ENCODE results near the gene SLC66A2.
"Not testable (repeated sequence)": the region's sequence is repeated elsewhere in the genome, so short reads cannot be mapped to it uniquely, and the experiment has no call there.

The SLC66A2 gene

DNA sequence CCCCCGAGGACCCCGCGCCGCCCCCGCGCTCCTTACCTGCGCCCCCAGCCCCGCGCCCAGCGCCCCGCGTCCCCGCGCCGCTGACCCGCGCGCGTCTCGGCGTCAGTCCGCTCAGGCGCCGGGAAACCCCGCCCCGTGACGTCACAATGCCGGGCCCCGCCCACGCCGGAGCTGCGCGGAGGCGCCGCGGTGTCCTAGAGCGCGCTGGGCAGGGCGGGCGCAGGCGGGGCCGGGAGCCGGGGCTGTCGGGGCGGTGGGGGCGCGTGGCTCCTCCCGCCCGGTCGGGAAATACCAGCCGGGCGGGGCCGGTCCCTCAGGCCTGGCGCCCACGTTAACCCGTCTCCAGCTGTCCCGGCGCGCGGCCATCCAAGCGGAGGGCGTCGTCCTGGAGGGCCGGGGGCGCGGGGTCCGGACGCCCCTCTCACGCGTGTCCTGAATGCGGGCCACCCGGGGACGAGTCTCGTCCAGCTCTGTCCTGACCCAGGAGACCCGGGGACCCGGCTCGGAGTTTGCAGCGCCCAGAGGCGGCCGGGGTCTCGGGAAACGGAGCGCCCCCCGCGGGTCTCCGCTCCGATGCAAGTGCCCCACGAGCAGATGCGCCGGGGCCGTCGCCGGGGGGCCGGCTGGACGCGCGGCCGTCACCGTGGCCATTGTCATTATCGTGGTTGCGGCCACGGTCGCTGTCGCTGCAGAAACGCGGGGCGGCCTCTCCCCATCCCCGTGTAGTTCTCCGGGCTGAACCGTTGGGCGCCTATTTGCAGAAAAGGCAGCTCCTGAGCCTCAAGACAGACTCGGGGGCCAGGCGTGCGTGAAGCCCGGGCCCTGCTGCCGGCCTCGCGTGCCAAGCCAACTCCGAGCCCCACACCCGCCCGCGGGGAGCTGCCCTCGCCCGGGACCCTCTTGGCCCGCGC, at the start of gene SLC66A2:
SLC66A2 (minus strand) TSS at position 109 of the 911 bp plus-strand sequence. CDS start 727 bp downstream, outside the sequence.
- DNase-seq = no peak

DNA sequence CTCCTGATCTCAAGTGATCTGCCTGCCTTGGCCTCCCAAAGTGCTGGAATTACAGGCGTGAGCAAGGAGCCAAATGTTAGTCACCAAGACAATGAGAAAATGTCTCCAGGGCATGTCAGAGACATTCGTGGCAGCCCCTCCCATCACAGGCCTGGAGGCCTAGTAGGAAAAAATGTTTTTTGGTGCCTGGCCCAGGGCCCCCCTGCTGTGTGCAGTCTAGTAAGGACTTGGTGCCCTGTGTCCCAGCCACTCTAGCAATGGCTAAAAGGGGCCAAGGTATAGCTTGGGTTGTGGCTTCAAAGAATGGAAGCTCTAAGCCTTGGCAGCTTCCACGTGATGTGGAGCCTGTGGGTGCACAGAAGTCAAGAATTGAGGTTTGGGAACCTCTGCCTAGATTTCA, 49.4 kb upstream of the SLC66A2 start:
- no peak for DNase-seq

DNA sequence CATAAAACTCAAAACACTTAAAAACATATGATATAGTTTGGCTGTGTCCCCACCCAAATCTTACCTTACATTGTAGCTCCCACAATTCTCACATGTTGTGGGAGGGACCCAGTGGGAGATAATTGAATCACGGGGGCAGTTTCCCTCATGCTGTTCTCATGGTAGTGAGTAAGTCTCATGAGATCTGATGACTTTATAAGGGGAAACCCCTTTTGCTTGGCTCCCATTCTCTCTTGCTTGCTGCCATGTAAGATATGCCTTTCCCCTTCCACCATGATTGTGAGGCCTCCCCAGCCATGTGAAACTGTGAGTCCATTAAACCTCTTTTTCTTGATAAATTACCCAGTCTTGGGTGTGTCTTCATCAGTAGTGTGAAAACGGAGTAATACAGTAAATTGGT, 48.2 kb upstream of the SLC66A2 start:
- not testable (repeated sequence) for DNase-seq

DNA sequence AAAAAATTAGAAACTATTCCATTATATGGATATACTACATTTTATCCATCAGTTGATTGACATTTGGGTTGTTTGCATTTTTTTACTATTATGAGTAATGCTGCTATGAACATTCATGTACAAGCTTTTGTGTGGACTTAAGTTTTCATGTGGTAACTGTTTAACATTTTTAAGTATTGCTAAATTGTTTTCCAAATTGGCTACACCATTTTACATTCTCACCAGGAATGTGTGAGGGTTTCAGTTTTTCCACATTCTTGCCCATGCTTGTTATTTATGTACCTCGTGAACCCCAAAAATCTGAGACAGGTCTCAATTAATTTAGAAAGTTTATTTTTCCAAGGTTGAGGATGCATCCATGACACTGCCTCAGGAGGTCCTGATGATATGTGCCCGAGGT, 40.0 kb upstream of the SLC66A2 start:
- DNase-seq = no peak

DNA sequence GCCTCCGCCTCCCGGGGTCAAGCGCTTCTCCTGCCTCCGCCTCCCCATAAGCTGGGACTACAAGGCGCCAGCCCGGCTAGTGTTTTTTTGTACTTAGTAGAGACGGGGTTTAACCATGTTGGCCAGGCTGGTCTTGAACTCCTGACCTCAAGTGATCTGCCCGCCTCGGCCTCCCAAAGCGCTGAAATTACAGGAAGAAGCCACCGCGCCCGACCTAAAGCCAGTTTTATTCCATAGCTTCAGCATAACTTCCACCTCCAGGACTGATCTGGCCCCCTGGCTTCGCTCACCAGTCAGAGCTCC, 37.7 kb upstream of the SLC66A2 start:
- no peak for DNase-seq

DNA sequence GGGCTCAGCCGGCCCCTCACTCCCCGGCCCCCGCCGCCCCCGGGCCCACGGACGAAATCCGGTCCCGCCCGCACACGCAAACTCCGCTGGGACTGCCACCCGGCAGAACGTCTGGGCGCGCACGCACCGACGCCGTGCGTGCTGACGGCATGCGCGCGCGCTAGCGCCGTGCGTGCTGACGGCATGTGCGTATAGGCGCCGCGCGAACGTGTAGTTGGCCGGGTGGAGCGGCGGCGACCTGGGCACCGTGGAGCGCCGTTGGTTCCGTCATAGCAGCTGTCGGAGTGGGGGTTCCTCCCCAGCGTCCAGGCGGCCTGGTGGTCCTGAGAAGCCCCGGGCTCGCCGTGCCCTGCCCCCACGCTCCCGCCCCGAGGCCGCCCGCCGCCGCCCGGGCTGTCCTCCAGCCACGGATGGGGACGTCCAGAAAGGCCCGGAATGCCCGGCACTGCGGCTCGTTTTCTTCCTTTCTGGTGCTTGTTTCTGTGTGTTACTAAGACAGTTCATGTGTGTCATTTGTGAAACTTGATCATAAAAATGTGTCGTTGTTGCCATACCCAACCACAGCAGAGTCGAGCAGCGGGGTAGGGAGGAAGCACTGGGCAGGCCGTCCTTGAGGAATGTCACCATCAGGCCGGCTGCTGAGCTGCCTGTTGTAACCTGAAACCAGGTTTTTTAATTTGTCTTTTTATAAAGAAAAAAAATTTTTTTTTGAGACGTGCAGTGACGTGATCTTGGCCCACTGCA, 37.2 kb upstream of the SLC66A2 start, which contains the start of gene TXNL4A:
TXNL4A (minus strand) TSS at position 113 of the 744 bp plus-strand sequence. CDS start 171 bp downstream, outside the sequence.
- DNase-seq = peak; percentile 73

DNA sequence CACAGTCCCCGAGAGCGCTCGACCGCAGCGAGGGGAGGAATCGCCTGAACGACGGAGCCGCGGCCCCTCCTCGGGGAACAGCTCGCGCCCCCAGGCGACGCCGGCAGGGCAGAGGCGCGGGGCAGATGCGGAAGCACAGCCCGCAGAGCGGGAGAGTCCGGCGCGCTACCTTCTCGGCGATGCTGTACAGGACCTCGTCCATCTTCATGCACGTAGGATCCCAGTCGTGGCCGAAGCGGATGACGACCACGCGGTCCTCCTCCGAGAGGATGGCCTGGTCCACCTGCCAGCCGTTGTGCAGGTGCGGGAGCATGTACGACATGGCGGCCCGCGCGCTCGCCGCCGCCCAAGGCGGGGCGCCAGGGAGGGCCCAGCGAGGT, 36.6 kb upstream of the SLC66A2 start:
- no peak for DNase-seq

DNA sequence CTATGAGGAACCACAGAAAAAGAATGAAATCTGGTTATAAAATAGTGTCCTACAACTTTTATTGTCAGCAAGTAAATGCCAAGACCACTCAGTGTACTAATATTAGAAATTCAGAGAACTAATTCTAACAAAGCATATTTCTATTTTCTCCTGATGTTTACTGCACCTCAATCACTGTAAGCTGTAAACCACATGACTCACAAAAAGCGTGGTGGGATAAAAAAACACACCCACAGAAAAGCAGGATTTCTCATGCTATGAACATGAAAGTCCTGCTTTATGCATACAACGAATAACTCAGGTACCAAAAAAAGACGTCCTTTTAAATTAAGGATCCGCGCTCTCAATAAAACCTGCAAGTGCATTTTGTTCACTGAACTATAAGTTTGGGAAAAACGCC, 36.1 kb upstream of the SLC66A2 start:
- DNase-seq = no peak

DNA sequence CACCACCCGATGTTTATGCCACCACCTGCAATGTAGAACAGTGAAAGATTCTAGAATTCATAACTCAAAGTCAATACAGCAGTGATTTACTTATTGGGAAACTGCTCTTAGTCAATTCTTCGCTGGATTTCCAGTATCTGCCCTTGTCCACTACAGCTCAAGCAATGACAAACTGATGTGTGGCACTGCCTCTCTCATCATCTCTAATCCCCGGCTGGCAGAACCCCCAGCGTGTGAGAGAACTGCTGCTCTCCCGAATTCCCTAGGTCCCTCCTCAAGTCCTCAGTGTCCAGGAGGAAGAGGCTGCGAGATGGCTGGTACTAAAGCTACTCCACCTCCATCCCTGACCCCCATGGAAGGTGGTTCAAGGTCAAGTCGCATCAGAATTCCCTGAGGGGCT, 35.3 kb upstream of the SLC66A2 start:
- no peak for DNase-seq

DNA sequence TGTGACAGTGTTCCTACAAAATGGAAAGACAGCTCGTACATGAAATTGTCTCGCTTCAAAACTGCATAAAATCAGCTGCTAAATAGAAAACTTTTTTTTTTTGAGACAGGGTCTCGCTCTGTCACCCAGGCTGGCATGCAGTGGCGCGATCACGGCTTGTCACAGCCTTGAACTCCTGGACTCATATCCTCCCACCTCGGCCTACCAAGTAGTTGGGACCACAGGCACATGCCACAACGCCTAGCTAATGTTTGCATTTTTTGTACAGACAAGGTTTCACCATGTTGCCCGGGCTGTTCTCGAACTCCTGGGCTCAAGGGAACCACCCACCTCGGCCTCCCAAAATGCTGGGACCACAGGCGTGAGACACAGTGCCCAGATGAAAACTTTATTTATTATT, 33.7 kb upstream of the SLC66A2 start:
- DNase-seq = no peak

DNA sequence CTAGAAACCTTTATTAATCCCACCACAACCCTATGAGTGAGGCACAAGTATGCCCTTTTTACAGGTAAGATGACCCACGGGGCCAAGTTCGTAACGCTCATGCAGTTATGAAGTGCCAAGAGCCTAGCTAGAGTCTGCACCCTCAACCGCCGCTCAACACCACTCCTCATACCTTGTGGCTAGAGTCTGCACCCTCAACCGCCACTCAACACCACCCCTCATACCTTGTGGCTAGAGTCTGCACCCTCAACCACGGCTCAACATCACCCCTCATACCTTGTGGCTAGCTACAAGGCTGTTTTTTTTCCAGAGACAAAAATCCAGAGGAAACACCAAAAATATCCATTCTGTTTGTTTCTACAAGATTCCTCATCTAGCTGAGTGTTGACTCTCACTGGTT, 32.3 kb upstream of the SLC66A2 start:
- DNase-seq = no peak

DNA sequence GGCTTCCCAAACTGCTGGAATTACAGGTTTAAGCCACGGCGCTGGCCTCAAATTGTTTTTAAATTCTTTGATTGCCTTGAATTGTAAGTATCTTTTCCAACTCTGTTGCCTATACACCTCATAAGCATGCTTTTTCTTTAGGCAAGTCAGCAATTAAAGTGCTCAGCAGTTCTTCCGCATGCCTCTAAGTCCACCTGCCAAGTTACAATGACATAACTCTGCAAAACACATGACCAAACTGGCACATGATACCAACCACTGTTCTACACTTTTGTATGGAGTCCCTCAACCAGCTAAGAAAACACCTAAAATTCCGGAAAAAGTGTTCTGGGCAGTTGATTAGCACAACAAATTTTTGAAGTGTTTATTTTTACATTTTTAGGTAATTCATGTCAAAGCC, 31.8 kb upstream of the SLC66A2 start:
- no peak for DNase-seq

DNA sequence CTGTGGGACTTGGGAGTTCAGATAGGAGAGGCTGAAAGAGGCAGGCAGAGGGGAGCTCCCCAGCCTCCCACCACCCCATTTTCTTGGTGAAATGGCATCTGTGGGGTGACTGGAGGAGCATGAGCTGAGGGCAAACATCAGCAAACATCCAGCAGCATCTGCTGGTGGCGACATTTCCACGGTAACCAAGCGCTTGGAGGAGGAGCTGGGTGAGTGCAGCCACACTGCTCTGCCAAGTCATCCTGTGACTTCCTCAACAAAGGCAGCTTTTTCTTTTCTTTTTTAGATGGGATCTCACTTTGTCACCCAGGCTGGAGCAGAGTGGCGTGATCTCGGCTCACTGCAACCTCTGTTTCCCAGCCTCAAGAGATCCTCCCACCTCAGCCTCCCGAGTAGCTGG, 31.3 kb upstream of the SLC66A2 start:
- DNase-seq = no peak

DNA sequence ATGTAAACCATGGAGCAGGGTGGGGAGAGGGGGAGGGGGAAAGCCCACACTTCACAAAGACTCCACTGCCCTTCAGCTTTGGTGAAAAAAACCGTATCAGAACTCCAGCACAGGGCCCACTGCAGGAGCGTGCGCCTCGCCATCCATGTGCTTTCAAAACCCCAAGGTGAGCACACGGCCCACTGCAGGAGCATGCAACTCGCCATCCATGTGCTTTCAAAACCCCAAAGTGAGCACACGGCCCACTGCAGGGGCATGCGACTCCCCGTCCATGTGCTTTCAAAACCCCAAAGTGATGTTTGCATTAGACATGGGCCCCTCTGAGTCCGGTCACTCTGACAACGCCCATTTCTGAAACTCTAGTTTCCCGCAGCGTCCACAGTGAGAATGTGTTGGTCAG, 29.1 kb upstream of the SLC66A2 start:
- no peak for DNase-seq

DNA sequence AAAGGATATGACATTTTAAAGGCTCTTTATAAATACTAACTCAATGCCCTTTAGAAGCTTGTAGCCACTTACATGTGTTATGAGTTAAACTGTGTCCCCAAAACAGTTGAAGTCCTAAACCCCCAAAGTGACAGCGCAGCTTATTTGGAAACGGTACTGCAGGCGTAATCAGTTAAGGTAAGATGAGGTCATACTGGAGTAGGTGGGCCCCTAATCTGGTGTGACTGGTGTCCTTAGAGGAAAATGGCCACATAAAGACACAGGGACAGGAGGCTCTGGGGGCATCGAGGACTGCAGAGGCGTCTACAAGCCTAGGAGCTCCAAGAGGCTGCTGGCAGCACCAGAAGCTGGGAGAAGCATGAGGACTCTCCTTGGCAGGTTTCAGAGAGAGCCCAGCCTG, 28.4 kb upstream of the SLC66A2 start:
- DNase-seq = no peak

DNA sequence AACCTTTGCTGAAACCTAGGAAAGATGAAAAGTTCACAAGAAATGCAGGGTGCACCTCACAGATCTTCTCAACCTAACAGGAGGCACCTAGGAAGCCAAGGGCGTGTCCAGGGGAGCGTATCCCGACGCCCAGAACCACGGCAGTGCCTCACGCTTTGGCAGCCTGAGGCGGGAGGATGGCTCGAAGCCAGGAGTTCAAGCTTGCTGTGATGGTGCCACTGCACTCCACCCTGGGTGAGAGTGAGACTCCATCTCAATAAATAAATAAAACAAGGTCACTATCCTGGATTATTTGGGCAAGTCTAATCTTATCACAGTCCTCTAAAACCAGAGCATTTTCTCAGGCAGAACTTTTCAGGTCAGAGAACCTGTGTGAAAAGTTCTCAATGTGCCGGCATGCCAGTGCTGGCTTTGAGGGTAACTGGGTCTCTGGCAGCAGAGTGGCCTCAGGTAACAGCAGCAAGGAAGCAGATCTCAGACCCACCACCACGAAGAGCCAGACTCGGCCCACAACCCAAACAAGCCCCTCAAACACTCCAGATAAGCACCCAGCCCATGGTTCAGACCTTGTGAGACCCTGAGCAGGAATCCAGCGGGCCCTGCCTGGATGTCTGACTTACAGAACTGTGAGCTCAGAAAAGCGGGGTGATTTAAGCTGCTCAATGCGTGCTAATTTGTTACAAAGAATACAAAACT, 24.7 kb upstream of the SLC66A2 start:
- no peak for DNase-seq

DNA sequence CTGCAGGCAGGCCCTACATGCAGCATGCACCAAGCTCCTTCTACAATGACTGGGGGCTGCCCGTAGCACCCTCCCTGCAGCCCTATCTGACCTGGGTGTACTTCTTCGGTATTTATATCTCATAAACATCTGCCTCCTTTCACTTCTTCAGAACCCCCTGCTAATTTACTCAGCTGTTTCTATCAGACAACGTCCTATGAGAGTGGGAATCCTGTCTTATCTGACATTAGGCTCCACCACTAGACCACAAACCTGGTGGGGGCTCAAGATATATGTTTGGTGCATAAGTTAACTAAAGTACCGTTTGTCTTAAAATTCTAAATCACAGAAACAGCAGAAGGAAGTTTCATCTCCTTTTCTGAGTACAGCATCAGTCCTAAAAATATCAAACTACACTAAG, 23.6 kb upstream of the SLC66A2 start:
- no peak for DNase-seq

DNA sequence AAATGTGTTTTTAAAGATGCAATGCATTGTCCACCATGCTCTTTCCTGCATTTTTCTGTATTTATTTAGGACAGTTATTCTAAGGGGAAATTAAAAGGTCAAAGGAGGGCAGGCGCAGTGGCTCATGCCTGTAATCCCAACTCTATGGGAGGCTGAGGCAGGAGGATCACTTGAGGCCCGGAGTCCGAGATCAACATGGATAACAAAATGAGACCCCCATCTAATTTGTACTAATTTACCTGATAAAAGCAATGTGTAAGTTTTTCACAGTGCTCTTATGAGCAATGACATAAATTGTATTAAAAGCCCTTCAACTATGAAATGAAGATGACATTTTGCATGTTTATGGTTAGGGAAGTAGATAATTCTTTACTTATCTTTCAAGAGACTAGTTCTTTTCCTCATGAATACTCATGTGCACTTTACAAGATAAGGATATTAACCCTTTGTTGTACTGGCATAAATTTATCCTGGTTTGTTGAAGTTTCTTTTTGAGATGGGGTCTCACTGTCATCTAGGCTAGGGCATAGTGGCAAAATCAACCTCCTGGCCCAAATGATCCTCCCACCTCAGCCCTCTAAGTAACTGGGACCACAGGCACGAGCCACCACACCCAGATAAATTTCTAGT, 22.7 kb upstream of the SLC66A2 start:
- DNase-seq = no peak

DNA sequence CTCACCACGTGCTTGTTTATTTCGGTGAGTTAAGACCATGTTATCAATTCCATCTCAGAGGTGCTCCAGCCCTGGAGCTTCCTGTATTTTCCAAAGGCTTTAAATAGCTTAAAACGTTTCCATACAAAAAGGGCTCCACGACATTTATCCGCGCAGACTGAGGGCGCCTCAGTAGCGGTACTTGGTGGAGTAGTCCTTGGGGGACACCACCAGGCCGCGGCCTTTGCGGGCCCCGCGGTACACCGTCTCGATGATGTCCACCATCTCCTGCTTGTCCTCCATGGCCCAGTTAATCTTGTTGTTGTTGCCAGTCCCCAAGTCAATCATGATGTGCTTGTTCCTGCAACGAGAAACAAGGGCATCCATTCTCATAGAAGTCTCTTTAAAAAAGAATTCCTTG, 22.1 kb upstream of the SLC66A2 start:
- no peak for DNase-seq

DNA sequence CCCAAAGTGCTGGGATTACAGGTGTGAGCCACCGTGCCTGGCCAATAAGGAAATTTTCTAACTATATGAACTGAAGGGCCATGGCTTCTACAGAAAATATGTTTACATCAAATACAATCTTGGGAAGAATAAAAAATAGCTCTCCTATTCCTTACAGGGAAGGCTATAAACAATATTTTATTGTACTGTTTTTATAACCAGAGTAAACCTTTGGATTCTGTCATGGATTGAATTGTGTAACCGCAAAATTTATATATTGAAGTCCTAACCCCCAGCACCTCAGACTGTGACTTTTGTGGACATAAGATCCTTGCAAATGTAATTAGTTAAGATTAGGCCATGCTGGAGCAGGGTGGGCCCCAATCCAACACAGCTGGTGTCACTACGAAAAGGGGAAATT, 21.3 kb upstream of the SLC66A2 start:
- no peak for DNase-seq

DNA sequence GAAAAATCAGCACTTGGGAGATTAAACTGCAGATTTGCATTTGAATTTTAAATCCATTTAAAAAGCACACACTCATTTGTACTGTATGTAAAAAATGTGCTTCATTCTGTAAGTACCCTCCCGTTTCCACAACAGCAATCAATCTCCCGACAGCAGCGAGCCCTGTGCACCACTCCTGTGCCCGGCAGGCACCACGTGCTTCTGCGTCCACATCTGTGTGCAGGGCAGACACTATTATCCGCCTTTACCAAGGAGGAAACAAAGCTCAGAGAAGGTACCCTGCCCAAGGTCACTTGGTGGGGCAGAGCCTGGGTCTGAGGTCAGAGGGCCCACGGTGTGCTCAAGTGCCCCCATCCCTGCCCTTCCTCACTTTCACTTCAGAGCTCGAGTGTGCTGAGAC, 20.5 kb upstream of the SLC66A2 start:
- DNase-seq = no peak

DNA sequence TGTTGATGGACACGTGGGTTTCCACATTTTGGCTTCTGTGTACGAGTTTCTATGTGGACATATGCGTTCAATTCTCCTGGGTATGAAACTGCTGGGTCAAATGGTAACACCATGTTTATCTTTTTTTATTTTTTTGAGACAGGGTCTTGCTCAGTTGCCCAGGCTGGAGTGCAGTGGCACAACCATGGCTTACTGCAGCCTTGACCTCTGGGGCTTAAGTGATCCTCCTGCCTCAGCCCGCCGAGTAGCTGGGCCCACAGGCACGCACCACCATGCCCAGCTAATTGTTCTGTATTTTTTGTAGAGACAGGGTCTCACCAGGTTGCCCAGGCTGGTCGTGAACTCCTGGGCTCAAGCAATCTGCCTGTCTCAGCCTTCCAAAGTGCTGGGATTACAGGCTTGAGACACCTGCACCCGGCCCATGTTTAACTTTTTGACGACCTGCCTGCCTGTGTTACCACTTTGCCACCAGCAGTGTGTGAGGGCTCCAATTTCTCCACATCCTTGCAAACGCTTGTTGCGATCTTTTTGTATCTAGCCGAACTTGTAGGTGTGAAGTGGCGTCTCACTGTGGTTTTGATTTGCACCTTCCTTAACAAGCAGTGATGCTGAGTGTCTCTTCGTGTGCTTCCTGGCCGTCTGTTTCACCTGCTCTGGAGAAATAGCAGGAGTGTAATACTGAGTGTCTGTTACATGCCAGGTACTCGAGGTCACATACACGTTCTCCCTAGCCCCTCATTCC, 19.9 kb upstream of the SLC66A2 start:
- DNase-seq = no peak

Data from NCI-H1417 treated with DMSO at 0.1 percent for 48 hours (cell line).